Effector memory CD4-positive, alpha-beta T cell (primary cell): ENCODE measurements around the gene ZNF366.

ENCODE experiments used
- DNase-seq, 3 donors: peaks; one replicate each; pipeline ENCODE4 v3.0.0-alpha.2; 2020
- H3K27ac ChIP-seq: 2 replicates; pipeline ENCODE4 v1.7.0; 2013; ENCODE audit warnings: mild to moderate bottlenecking, low read length, moderate library complexity; ENCODE audit not compliant: insufficient read depth, poor library complexity, severe bottlenecking
- H3K27me3 ChIP-seq: replicated peaks from 2 replicates; pipeline ENCODE4 v1.7.0; 2013; ENCODE audit warnings: mild to moderate bottlenecking, low read length; ENCODE audit not compliant: insufficient read depth, control insufficient read depth, poor library complexity, severe bottlenecking
- H3K36me3 ChIP-seq: 2 replicates; pipeline ENCODE4 v1.7.0; 2013; ENCODE audit warnings: mild to moderate bottlenecking, low read length, moderate library complexity; ENCODE audit not compliant: control insufficient read depth, insufficient read depth
- H3K4me1 ChIP-seq: 2 replicates; pipeline ENCODE4 v1.7.0; 2013; ENCODE audit warnings: low read length, mild to moderate bottlenecking; ENCODE audit not compliant: control insufficient read depth, insufficient read depth, poor library complexity, severe bottlenecking
- H3K4me3 ChIP-seq: 2 replicates; pipeline ENCODE4 v1.7.0; 2013; ENCODE audit warnings: low read length, low read depth, mild to moderate bottlenecking; ENCODE audit not compliant: insufficient read depth, poor library complexity, severe bottlenecking
- H3K9me3 ChIP-seq: 2 replicates; pipeline ENCODE4 v1.7.0; 2013; ENCODE audit warnings: mild to moderate bottlenecking, low read length, moderate library complexity; ENCODE audit not compliant: control insufficient read depth
- total RNA-seq, 3 donors: gene quantifications; one replicate each; lab custom pipeline; 2026; lab: John Stamatoyannopoulos, UW

Gene ZNF366
- 0 reads per million in 3 donors for total RNA-seq

- no peak within 1 kb of the TSS for H3K4me3 ChIP-seq
- no peaks in the 10 kb centered on the region for H3K4me1 ChIP-seq
- H3K27me3 ChIP-seq, result no peaks in the 10 kb centered on the region
- H3K27ac ChIP-seq, result no peak within 1 kb of the TSS
- H3K36me3 ChIP-seq, result no peaks in the 10 kb centered on the region
- no peaks in the 10 kb centered on the region for H3K9me3 ChIP-seq
- DNase-seq, result no peak
Observed at GRCh38 chr5:72507231-72507906, at the start of gene ZNF366. ZNF366 (minus strand) TSS chr5:72507410; CDS start chr5:72461496, 45,914 bp downstream.

- no peak overlapping the region for H3K27ac ChIP-seq
- H3K4me3 ChIP-seq, result peak overlapping the region; percentile 9
Observed at GRCh38 chr5:72556351-72557166, 49.3 kb upstream of the ZNF366 start.

GRCh38 chr5:72555871-72556270 lies 48.7 kb upstream of the ZNF366 start:
- no peaks in the 10 kb centered on the region for H3K9me3 ChIP-seq
- H3K27me3 ChIP-seq, result peaks cover 18% of the 10 kb centered on the region
- no peak overlapping the region for H3K27ac ChIP-seq
- DNase-seq, result no peak
- H3K4me3 ChIP-seq, result no peak overlapping the region
- no peaks in the 10 kb centered on the region for H3K36me3 ChIP-seq
- H3K4me1 ChIP-seq, result peaks cover 8% of the 10 kb centered on the region

More at GRCh38 chr5:72556351-72557166, 49.3 kb upstream of the ZNF366 start:
- no peaks in the 10 kb centered on the region for H3K36me3 ChIP-seq
- H3K9me3 ChIP-seq, result no peaks in the 10 kb centered on the region
- H3K4me1 ChIP-seq, result peaks cover 8% of the 10 kb centered on the region
- no peak for DNase-seq
- H3K27me3 ChIP-seq, result peaks cover 18% of the 10 kb centered on the region

GRCh38 chr5:72554897-72555296 lies 47.7 kb upstream of the ZNF366 start:
- H3K27ac ChIP-seq, result no peak overlapping the region
- no peak overlapping the region for H3K4me3 ChIP-seq
- H3K9me3 ChIP-seq, result no peaks in the 10 kb centered on the region
- DNase-seq, result no peak
- no peaks in the 10 kb centered on the region for H3K36me3 ChIP-seq
- H3K4me1 ChIP-seq, result peaks cover 8% of the 10 kb centered on the region
- peaks cover 20% of the 10 kb centered on the region for H3K27me3 ChIP-seq

GRCh38 chr5:72552041-72552557 lies 44.9 kb upstream of the ZNF366 start:
- Histone ChIP-seq H3K4me3 (no peak overlapping the region), H3K27ac (no peak overlapping the region), H3K9me3 (no peaks in the 10 kb centered on the region), H3K27me3 (peaks cover 12% of the 10 kb centered on the region), H3K4me1 (peaks cover 7% of the 10 kb centered on the region), H3K36me3 (no peaks in the 10 kb centered on the region)
- DNase-seq, result no peak

GRCh38 chr5:72550595-72550994 lies 43.4 kb upstream of the ZNF366 start:
- peaks cover 2% of the 10 kb centered on the region for H3K27me3 ChIP-seq
- H3K4me1 ChIP-seq, result no peaks in the 10 kb centered on the region
- H3K36me3 ChIP-seq, result no peaks in the 10 kb centered on the region
- no peak overlapping the region for H3K27ac ChIP-seq
- H3K4me3 ChIP-seq, result no peak overlapping the region
- no peak for DNase-seq
- H3K9me3 ChIP-seq, result no peaks in the 10 kb centered on the region

GRCh38 chr5:72543811-72544210 lies 36.6 kb upstream of the ZNF366 start:
- no peak for DNase-seq
- H3K27me3 ChIP-seq, result no peaks in the 10 kb centered on the region
- no peaks in the 10 kb centered on the region for H3K9me3 ChIP-seq
- no peak overlapping the region for H3K27ac ChIP-seq
- H3K4me1 ChIP-seq, result no peaks in the 10 kb centered on the region
- no peaks in the 10 kb centered on the region for H3K36me3 ChIP-seq
- H3K4me3 ChIP-seq, result no peak overlapping the region

- Histone ChIP-seq H3K4me3 (no peak overlapping the region), H3K36me3 (no peaks in the 10 kb centered on the region), H3K27ac (no peak overlapping the region), H3K9me3 (no peaks in the 10 kb centered on the region), H3K4me1 (no peaks in the 10 kb centered on the region), H3K27me3 (no peaks in the 10 kb centered on the region)
- DNase-seq, result no peak
Observed at GRCh38 chr5:72543365-72543764, 36.2 kb upstream of the ZNF366 start.

GRCh38 chr5:72542695-72543094 lies 35.5 kb upstream of the ZNF366 start:
- Histone ChIP-seq H3K4me3 (no peak overlapping the region), H3K27me3 (no peaks in the 10 kb centered on the region), H3K27ac (no peak overlapping the region), H3K9me3 (no peaks in the 10 kb centered on the region), H3K4me1 (no peaks in the 10 kb centered on the region), H3K36me3 (no peaks in the 10 kb centered on the region)
- no peak for DNase-seq
